NCI-H748 treated with DMSO at 0.1 percent for 48 hours (cell line): ENCODE results near the gene CCKAR.

Source experiments
- DNase-seq: peaks from one replicate; lab custom pipeline; 2025; lab: John Stamatoyannopoulos, UW

The CCKAR gene

GRCh38 chr4:26490960-26491284 lies 638 bp upstream of the CCKAR start:
- DNase-seq, result no peak

- no peak for DNase-seq
Measured at GRCh38 chr4:26489101-26489985, 941 bp downstream of the CCKAR start.

GRCh38 chr4:26485684-26486083 lies 4.6 kb downstream of the CCKAR start:
- no peak for DNase-seq

GRCh38 chr4:26484516-26484915 lies 5.8 kb downstream of the CCKAR start:
- no peak for DNase-seq

GRCh38 chr4:26484032-26484515 lies 6.2 kb downstream of the CCKAR start:
- DNase-seq, result no peak

GRCh38 chr4:26482508-26483462 lies 7.5 kb downstream of the CCKAR start:
- no peak for DNase-seq

GRCh38 chr4:26478330-26478729 lies 12.0 kb downstream of the CCKAR start:
- DNase-seq, result no peak

- no peak for DNase-seq
Measured at GRCh38 chr4:26476545-26476944, 13.7 kb downstream of the CCKAR start.

GRCh38 chr4:26475716-26476115 lies 14.6 kb downstream of the CCKAR start:
- DNase-seq, result no peak

- DNase-seq, result no peak
Measured at GRCh38 chr4:26474551-26474950, 15.7 kb downstream of the CCKAR start.

GRCh38 chr4:26473893-26474292 lies 16.4 kb downstream of the CCKAR start:
- no peak for DNase-seq

- DNase-seq, result no peak
Measured at GRCh38 chr4:26471890-26472289, 18.4 kb downstream of the CCKAR start.

GRCh38 chr4:26468977-26469376 lies 21.3 kb downstream of the CCKAR start:
- DNase-seq, result no peak

- no peak for DNase-seq
Measured at GRCh38 chr4:26468283-26468949, 21.9 kb downstream of the CCKAR start.

- DNase-seq, result no peak
Measured at GRCh38 chr4:26467724-26468123, 22.6 kb downstream of the CCKAR start.

GRCh38 chr4:26466578-26467270 lies 23.6 kb downstream of the CCKAR start:
- no peak for DNase-seq

GRCh38 chr4:26464420-26465095 lies 25.7 kb downstream of the CCKAR start:
- no peak for DNase-seq

GRCh38 chr4:26463386-26463785 lies 26.9 kb downstream of the CCKAR start:
- no peak for DNase-seq

- no peak for DNase-seq
Measured at GRCh38 chr4:26462874-26463273, 27.4 kb downstream of the CCKAR start.

GRCh38 chr4:26459756-26460530 lies 30.3 kb downstream of the CCKAR start:
- DNase-seq, result no peak
